ENCODE data around the gene PROP1.

PROP1 gene

GRCh38 chr5:177963966-177964365, 32.1 kb downstream of the PROP1 start:
- TF ChIP-seq ZNF155 (tag by site-specific recombination; IDR thresholded peaks at IDR 0.05) (no peak), OVOL3 (tag by site-specific recombination; IDR thresholded peaks at IDR 0.05) (no peak)
- no peaks in the 10 kb centered on the region for H3K9me3 ChIP-seq (ENCODE audit: control insufficient read depth, insufficient read depth, low read depth, low read length)
- ChIA-PET CTCF (interaction anchor here (0.6 kb wide), 1 partner anchor 111 kb away, joined by 4 read pairs; no protein-coding TSS in a partner anchor), POLR2A (no interaction called here)
- H3K36me3 ChIP-seq (ENCODE audit: control insufficient read depth in 2 of 2, insufficient read depth in 1 of 2, low read length in 2 of 2), result no peaks in the 10 kb centered on the region
- H3K4me1 ChIP-seq (ENCODE audit: control insufficient read depth, insufficient read depth, low read length), result no peaks in the 10 kb centered on the region
- no peak overlapping the region for H3K4me3 ChIP-seq (ENCODE audit: low read depth, low read length)
- no peak overlapping the region for H3K27ac ChIP-seq (ENCODE audit: extremely low read depth, low read depth, low read length)

DNA sequence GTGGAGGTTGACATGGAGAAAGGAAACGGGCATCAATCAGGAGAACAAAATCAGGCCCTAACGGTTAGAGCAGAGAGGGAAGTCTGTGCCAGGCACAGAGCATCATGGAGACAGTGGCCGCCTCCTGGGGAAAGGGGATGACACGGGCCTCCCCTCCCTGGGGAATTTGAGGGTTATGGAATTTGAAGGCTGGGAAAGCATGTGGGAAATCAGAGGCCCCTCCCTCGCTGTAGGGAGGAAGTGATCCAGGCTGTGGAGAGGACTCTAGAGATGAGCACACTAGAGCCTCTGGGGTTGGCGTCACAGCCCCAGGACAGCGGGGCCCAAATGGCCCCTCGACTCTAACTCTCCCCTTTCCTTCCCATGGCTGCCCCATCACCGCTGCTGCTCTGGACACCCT, 36.7 kb downstream of the PROP1 start:
- Histone ChIP-seq H3K4me1 (ENCODE audit: control insufficient read depth, insufficient read depth, low read length) (no peaks in the 10 kb centered on the region), H3K9me3 (ENCODE audit: control insufficient read depth, insufficient read depth, low read depth, low read length) (no peaks in the 10 kb centered on the region), H3K4me3 (ENCODE audit: low read depth, low read length) (no peak overlapping the region), H3K36me3 (ENCODE audit: control insufficient read depth in 2 of 2, insufficient read depth in 1 of 2, low read length in 2 of 2) (no peaks in the 10 kb centered on the region), H3K27ac (ENCODE audit: extremely low read depth, low read depth, low read length) (no peak overlapping the region)
- TF ChIP-seq KLF7 (tag by site-specific recombination; IDR thresholded peaks at IDR 0.05; ENCODE audit: borderline replicate concordance) (no peak), YY2 (tag by site-specific recombination; IDR thresholded peaks at IDR 0.05) (no peak), ZNF600 (tag by site-specific recombination; IDR thresholded peaks at IDR 0.05) (no peak), ZNF518A (tag by site-specific recombination; conservative IDR thresholded peaks at IDR 0.05; ENCODE audit: low read depth) (no peak), YY1 (tag by site-specific recombination; IDR thresholded peaks at IDR 0.05) (no peak), GLIS2 (tag by site-specific recombination; IDR thresholded peaks at IDR 0.05) (no peak), SP7 (tag by site-specific recombination; IDR thresholded peaks at IDR 0.05) (no peak), ZIC2 (tag by site-specific recombination; IDR thresholded peaks at IDR 0.05) (no peak), ZNF558 (tag by site-specific recombination; IDR thresholded peaks at IDR 0.05) (no peak), TRIM28 (IDR thresholded peaks at IDR 0.05; ENCODE audit: borderline replicate concordance, low read length) (no peak), ZNF626 (tag by site-specific recombination; IDR thresholded peaks at IDR 0.05) (no peak), FEZF1 (tag by site-specific recombination; IDR thresholded peaks at IDR 0.05) (no peak), ZNF654 (tag by site-specific recombination; IDR thresholded peaks at IDR 0.05; ENCODE audit: low read depth) (no peak), SCRT2 (tag by site-specific recombination; IDR thresholded peaks at IDR 0.05) (no peak), ZNF707 (tag by site-specific recombination; IDR thresholded peaks at IDR 0.05) (no peak), ZNF341 (tag by site-specific recombination; IDR thresholded peaks at IDR 0.05; ENCODE audit: low read depth) (no peak), ZNF514 (tag by site-specific recombination; IDR thresholded peaks at IDR 0.05) (no peak), OVOL3 (tag by site-specific recombination; IDR thresholded peaks at IDR 0.05) (no peak)
- TF ChIP-seq, protein P1, sequence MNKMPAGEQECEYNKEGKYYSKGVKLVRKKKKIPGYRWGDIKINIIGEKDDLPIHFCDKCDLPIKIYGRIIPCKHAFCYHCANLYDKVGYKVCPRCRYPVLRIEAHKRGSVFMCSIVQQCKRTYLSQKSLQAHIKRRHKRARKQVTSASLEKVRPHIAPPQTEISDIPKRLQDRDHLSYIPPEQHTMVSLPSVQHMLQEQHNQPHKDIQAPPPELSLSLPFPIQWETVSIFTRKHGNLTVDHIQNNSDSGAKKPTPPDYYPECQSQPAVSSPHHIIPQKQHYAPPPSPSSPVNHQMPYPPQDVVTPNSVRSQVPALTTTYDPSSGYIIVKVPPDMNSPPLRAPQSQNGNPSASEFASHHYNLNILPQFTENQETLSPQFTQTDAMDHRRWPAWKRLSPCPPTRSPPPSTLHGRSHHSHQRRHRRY (tag by site-specific recombination; IDR thresholded peaks at IDR 0.05), result no peak
- TF ChIP-seq, protein P2, sequence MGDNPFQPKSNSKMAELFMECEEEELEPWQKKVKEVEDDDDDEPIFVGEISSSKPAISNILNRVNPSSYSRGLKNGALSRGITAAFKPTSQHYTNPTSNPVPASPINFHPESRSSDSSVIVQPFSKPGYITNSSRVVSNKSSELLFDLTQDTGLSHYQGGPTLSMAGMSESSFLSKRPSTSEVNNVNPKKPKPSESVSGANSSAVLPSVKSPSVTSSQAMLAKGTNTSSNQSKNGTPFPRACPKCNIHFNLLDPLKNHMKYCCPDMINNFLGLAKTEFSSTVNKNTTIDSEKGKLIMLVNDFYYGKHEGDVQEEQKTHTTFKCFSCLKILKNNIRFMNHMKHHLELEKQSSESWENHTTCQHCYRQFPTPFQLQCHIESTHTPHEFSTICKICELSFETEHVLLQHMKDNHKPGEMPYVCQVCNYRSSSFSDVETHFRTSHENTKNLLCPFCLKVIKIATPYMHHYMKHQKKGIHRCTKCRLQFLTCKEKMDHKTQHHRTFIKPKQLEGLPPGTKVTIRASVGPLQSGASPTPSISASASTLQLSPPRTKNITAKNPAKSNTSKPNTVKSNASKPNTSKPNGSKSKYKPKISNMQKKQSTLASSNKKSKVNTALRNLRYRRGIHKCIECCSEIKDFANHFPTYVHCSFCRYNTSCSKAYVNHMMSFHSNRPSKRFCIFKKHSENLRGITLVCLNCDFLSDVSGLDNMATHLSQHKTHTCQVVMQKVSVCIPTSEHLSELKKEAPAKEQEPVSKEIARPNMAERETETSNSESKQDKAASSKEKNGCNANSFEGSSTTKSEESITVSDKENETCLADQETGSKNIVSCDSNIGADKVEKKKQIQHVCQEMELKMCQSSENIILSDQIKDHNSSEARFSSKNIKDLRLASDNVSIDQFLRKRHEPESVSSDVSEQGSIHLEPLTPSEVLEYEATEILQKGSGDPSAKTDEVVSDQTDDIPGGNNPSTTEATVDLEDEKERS (tag by site-specific recombination; IDR thresholded peaks at IDR 0.05), result no peak
- ChIA-PET POLR2A (no interaction called here), CTCF (interaction anchor here (0.7 kb wide), 1 partner anchor 27 kb away, joined by 3 read pairs; no protein-coding TSS in a partner anchor)
